Hematopoietic multipotent progenitor cell treated with erythropoietin and hydrocortisone succinate and interleukin-3 and kit ligand, for 17 days (in vitro differentiated cells): Measurements from ENCODE around the gene ABHD6.
"Not testable (repeated sequence)": the region's sequence is repeated elsewhere in the genome, so short reads cannot be mapped to it uniquely, and the experiment has no call there.

Experiments
- DNase-seq: peaks from one replicate; pipeline ENCODE4 v3.0.0-alpha.2; 2015; ENCODE audit warnings: low spot score

The ABHD6 gene

GRCh38 chr3:58243976-58244585 lies 6.5 kb downstream of the ABHD6 start:
- no peak for DNase-seq

GRCh38 chr3:58246148-58247047 lies 8.8 kb downstream of the ABHD6 start:
- DNase-seq, result no peak

DNA sequence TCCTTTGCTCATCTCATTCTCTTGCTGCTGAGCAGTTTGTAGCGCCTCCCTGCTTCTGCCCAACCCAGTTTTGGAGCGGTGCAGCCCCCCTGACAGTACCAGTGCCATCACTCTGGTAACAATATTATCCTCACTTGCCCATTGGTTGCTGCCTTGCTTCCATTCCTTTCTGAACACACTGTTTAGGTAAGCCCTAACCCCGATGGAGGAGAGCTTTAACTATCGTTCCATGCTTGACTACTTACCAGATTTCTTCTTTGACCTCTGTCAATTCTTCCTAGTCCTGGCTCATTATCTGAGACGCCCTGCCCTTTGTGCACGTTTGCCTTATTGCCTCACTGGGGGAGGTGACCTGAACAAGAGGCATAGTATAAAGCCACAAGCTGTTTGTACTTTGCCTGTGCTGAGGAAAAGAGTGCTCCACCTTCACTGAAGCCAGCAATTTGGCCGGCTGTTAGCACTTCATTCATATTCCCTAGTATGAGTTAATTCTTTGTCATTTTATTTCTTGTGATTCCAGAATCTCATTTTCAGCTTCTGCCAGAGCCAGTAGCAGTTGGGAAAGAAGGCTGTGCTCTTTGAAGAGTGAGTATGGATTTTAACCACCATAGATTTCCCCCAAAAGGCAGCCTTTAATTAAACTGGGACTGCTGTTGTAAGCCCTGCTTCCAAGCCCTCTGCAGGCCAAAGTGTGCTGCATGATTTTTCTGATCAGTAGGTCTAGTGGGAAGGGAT lies 11.9 kb downstream of the ABHD6 start:
- no peak for DNase-seq

DNA sequence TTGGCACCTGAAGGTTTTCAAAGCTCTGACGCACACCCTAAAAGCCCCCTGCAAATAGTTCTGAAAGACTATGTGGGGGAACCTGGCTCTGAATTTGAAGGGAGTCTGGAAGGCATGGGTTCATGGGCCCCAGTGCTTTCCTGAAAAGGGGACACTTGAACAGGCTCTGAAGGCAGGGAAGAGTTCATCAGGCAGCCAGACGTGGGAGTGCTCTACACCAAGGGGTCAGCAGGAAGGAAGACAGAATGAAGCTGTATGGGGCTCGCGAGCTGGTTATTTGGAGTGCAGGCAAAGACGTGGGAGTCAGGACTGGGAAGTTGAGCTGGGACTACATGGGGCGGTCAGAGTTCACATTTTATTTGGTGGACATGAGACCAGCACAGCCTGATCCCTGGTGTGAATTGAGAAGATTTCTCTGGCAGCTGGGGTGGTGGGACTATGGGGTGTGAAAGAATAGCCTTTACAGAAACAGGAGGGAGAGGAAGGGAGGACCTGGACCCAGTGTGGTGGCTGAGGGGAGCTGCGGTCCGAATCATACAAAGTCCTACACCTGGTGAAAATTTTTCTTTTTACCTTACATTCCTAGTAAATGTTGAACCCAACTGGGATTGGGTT lies 12.6 kb downstream of the ABHD6 start:
- no peak for DNase-seq

GRCh38 chr3:58251631-58252035 lies 14.0 kb downstream of the ABHD6 start:
- DNase-seq, result no peak

DNA sequence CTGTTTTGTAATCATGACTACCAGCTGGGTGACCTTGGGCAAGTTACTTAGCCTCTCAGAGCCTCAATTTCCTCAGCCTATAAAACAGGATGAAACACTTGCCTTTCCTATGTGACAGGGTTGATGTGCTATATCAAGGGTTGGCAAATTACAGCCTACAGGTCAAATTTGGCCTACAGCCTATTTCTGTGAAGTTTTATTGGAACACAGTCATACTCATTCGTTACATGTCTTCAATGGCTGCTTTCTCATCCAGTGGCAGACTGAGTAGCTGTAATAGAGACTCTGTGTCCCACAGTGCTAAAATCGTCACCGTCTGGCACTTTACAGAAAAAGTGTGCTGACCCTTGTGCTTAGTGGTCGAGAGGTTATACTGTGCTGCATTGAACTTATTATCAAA lies 16.6 kb downstream of the ABHD6 start:
- DNase-seq, result no peak

DNA sequence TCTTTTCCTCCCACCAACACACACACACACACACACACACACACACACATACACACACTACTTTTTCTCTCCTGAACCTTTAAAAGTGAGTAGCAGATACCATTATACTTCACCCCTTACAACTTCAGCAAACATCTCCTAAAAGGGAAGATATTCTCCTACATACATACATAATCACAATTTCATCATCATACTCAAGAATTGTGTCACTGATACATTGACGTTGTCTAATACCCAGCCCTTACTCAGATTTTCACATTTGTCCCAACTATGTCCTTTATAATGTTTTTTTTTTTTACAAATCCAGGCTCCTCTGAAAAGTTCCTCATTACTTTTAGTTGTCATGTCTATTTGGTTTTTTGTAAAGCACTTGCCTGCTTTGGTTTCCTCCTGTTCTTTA lies 18.5 kb downstream of the ABHD6 start:
- DNase-seq, result no peak

DNA sequence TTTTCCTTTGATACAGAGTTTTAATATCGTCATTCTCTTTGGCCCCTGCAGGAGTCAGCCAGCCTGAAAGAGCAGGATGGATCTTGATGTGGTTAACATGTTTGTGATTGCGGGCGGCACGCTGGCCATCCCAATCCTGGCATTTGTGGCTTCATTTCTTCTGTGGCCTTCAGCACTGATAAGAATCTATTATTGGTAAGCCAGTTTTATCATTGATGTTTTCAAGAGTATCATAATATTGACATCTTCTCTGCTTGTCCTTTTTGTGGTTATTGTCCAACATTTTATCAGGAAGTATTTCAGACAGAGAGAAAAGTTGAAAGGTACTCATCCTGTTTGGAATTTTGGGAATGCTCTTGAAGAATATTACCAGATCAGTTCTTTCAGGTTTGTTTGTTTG lies 18.9 kb downstream of the ABHD6 start:
- no peak for DNase-seq

GRCh38 chr3:58258392-58259055 lies 20.9 kb downstream of the ABHD6 start:
- no peak for DNase-seq

- no peak for DNase-seq
Observed at GRCh38 chr3:58260261-58260731, 22.7 kb downstream of the ABHD6 start.

DNA sequence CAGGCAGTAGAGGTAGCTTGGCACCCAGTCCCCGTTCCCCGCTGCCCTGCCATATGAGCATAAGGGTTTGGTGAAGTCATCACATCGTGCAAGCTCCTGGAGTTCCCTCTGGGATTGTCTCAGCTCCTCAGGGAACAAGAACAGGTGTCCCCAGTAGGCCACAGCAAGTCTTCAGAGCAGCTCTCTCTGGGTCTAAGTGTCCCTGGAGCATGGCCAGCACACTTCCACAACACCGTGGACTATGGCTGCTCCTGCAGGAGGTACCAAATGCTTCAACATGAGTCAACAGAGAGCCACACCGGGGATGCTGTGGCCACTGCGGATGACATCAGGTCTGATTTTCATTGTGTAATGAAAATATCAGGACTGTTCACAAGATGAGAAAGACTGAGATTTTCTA lies 23.1 kb downstream of the ABHD6 start:
- DNase-seq, result no peak

GRCh38 chr3:58261954-58262666 lies 24.5 kb downstream of the ABHD6 start:
- DNase-seq, result no peak

GRCh38 chr3:58266577-58266976 lies 29.0 kb downstream of the ABHD6 start:
- DNase-seq, result no peak

DNA sequence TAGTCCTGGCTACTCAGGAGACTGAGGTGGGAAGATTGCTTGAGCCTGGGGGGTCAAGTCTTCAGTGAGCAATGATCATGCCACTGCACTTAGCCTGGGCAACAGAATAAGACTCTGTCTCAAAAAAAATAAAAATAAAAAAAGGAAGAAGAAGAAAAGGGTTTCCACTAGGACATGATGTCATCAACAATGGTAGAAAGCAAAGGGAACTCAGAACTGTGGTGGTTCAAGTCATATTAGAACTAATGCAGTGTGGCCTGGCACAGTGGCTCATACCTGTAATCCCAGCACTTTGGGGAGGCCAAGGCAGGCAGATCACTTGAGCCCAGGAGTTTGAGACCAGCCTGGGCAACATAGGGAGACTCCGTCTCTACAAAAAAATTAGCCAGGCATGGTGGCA lies 30.0 kb downstream of the ABHD6 start:
- not testable (repeated sequence) for DNase-seq

GRCh38 chr3:58269356-58269755 lies 31.8 kb downstream of the ABHD6 start:
- no peak for DNase-seq

- no peak for DNase-seq
Observed at GRCh38 chr3:58270485-58270884, 32.9 kb downstream of the ABHD6 start.

DNA sequence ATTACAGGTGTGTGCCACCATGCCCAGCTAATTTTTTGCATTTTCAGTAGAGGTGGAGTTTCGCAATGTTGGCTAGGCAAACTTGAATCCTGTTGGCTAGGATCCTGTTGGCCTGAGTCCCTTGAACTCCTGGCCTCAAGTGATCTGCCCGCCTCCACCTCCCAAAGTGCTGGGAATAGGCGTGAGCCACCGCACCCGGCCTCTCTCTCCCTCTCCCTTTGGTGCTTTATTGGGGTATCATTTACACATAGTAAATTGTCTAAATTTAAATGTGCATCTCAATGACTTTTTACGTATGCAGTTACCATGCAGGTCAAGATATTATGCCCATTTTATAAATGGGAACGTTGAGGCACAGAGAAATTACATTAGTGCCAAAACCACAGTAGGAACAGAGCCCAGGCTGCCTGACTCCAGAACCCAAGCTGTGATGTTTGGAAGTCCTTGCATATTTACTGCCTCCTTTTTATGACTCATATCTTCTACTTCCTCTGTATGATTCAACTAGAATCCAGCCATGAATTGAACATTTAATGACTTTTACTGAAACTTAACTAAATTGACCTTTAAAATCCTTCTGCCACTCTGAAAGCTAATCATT lies 34.4 kb downstream of the ABHD6 start:
- DNase-seq, result no peak

DNA sequence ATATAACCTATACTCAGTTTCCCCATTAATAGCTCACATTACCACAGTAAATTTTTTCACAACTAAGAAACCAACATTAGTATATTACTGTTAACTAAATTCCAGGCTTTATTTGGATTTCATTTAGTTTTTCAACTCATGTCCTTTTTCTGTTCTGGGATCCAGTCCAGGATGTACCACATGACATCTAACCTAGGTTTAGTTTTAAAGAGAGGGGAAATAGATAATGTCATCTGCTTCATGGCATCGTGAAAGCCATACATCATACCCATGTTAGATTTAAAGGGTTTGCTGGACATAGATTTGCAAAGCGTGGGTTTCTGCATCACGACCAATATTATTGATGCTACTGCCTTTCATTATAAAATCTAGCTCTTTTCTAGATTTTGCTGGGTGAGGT lies 35.3 kb downstream of the ABHD6 start:
- no peak for DNase-seq

DNA sequence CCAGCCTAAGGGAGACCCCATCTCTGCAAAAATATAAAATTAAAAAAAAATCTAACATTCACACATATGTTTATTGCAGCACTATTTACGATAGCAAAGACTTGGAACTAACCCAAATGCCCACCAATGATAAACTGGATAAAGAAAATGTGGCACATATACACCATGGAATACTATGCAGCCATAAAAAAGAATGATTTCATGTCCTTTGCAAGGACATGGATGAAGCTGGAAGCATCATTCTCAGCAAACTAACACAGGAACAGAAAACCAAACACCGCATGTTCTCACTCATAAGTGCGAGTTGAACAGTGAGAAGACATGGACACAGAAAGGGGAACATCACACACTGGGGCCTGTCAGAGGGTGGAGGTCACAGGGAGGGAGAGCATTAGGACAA lies 35.8 kb downstream of the ABHD6 start:
- DNase-seq, result not testable (repeated sequence)

DNA sequence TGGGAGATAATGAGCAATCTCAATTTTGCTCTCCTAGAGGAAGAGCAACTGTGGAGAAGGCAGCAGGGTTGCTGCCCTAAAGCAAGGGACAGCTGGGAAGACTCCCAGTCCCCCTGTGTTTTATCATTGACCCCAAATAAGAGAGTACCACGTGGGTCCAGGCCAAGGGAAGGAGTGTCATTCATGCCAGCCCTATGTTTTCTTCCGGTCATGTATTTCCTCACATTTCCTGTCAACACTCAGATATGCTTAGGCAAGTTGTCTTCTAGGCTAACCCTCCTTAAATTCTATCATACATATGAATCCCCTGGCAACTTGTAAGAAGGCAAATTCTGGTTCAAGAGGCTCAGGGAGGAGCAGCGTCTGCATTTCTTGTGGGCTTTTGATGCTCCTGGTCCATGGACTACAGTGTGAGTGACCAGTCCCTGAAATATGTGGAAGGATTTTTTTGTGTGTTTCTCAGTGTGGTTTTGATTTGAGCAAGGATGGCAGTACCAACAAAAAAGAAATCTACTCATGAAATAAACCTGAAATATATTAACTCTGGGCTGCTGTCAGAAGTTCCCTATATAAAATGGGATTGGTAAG lies 36.5 kb downstream of the ABHD6 start:
- DNase-seq, result no peak
